GM12878 (cell line): ENCODE results near the gene BMPR1B. TPM values are rescaled to one million over a fixed set of nuclear protein-coding genes. Genes with fewer than 3 reads are reported as not detected.

ENCODE experiments used
- ATAC-seq: fragments of 200-7000 bp; cut with Tn5 transposase; 3 replicates; pipeline ENCODE4 v1.9.1; 2020; ENCODE audit warnings: mild to moderate bottlenecking, moderate library complexity
- BruUV-seq: library from RNA; stranded (reverse); fragments of 400-500 nt; replicated peaks from 2 replicates; lab custom pipeline; 2021; lab: Mats Ljungman, UMichigan
- CTCF ChIA-PET: fragments of 300-600 bp; sonication (Branson Sonifier 250); formaldehyde crosslinking; extraction: SDS; loops from one replicate; lab custom pipeline; 2021; ENCODE audit warnings: inconsistent platforms; lab: Yijun Ruan, JAX
- POLR2A ChIA-PET: fragments of 350-600 bp; formaldehyde crosslinking; extraction: SDS; loops from one replicate; lab custom pipeline; 2021; ENCODE audit warnings: inconsistent platforms; lab: Charles Lee
- RAD21 ChIA-PET: fragments of 300-600 bp; sonication (Branson Sonifier 250); formaldehyde crosslinking; loops from one replicate; lab custom pipeline; 2023; ENCODE audit warnings: antibody characterized with exemption; ENCODE audit not compliant: unreplicated experiment; lab: Charles Lee
- SMC1A ChIA-PET: fragments of 300-600 bp; sonication (Branson Sonifier 250); formaldehyde crosslinking; loops from one replicate; lab custom pipeline; 2023; ENCODE audit not compliant: unreplicated experiment, uncharacterized antibody; lab: Charles Lee
- DNase-seq: peaks from one replicate; pipeline ENCODE4 v3.0.0-alpha.2; 2011; ENCODE audit warnings: low read depth, low spot score
- FAIRE-seq: peaks from 3 replicates; lab custom pipeline; 2011; peaks lifted over from hg19 to GRCh38; lab: Jason Lieb, UNC
- H2AFZ ChIP-seq: 2 replicates; pipeline ENCODE4 v1.6.0; 2011; ENCODE audit warnings: low read depth, low read length, control low read depth; ENCODE audit not compliant: control insufficient read depth
- H3K27ac ChIP-seq: 2 replicates; pipeline ENCODE4 v1.5.1; 2011; ENCODE audit warnings: control low read depth; ENCODE audit not compliant: control insufficient read depth, insufficient read depth
- H3K27me3 ChIP-seq, 2 experiments: replicated peaks in 1 of 2; 2 replicates each; pipeline versions ENCODE4 v1.6.0 to v1.6.1; 2011; ENCODE audit warnings: low read length in 1 of 2; ENCODE audit not compliant: control insufficient read depth in 2 of 2, insufficient read depth in 2 of 2
- H3K36me3 ChIP-seq, 2 experiments: 2 replicates each; pipeline ENCODE4 v1.5.1; 2011; ENCODE audit warnings: low read length in 1 of 2; ENCODE audit not compliant: control insufficient read depth in 2 of 2, insufficient read depth in 2 of 2
- H3K4me1 ChIP-seq: 2 replicates; pipeline ENCODE4 v1.6.1; 2011; ENCODE audit warnings: mild to moderate bottlenecking, low read length, moderate library complexity, mixed read lengths; ENCODE audit not compliant: control insufficient read depth, insufficient read depth
- H3K4me2 ChIP-seq: 2 replicates; pipeline ENCODE4 v1.6.0; 2011; ENCODE audit warnings: control low read depth; ENCODE audit not compliant: control insufficient read depth, insufficient read depth
- H3K4me3 ChIP-seq: fragments of 200-600 bp; sonication (generic); 2 replicates; pipeline ENCODE4 v1.5.1; 2016
- H3K79me2 ChIP-seq: 2 replicates; pipeline ENCODE4 v1.6.0; 2011; ENCODE audit warnings: low read length; ENCODE audit not compliant: control insufficient read depth, insufficient read depth
- H3K9ac ChIP-seq: 2 replicates; pipeline ENCODE4 v1.8.0; 2011; ENCODE audit warnings: low read length, control low read depth, mixed read lengths; ENCODE audit not compliant: control insufficient read depth, insufficient read depth
- H3K9me3 ChIP-seq: replicated peaks from 3 replicates; pipeline ENCODE4 v1.5.1; 2011; ENCODE audit warnings: mild to moderate bottlenecking, low read length; ENCODE audit not compliant: control insufficient read depth, insufficient read depth
- H4K20me1 ChIP-seq: 2 replicates; pipeline ENCODE4 v1.6.0; 2011; ENCODE audit not compliant: control insufficient read depth, insufficient read depth
- CEBPB ChIP-seq, 2 experiments: fragments of 150-350 bp in 1 of 2; IDR thresholded peaks; 2 replicates each; pipeline ENCODE4 v1.6.1; 2012 to 2014; ENCODE audit warnings: low read depth in 2 of 2, low read length in 2 of 2, borderline replicate concordance in 1 of 2, inconsistent platforms in 1 of 2
- FOXK2 ChIP-seq: fragments of 450-650 bp; IDR thresholded peaks from 2 replicates; pipeline ENCODE4 v1.6.1; 2017; ENCODE audit warnings: mild to moderate bottlenecking, moderate library complexity
- HDGF ChIP-seq: fragments of 450-650 bp; IDR thresholded peaks from 2 replicates; pipeline ENCODE4 v1.6.1; 2016; ENCODE audit warnings: antibody characterized with exemption
- KLF5 ChIP-seq: fragments of 450-650 bp; IDR thresholded peaks from 2 replicates; pipeline ENCODE4 v1.6.1; 2014; ENCODE audit warnings: mild to moderate bottlenecking; ENCODE audit not compliant: partially characterized antibody
- MYB ChIP-seq: fragments of 150-350 bp; IDR thresholded peaks from 2 replicates; pipeline ENCODE4 v1.6.1; 2014; ENCODE audit warnings: mild to moderate bottlenecking, low read depth, low read length, borderline replicate concordance
- NFXL1 ChIP-seq: fragments of 450-650 bp; IDR thresholded peaks from 2 replicates; pipeline ENCODE4 v1.6.1; 2017; ENCODE audit warnings: antibody characterized with exemption, mild to moderate bottlenecking, borderline replicate concordance
- NFYA ChIP-seq: IDR thresholded peaks from 2 replicates; pipeline ENCODE4 v1.6.1; 2011; ENCODE audit warnings: low read depth, mild to moderate bottlenecking, low read length, improper control_type of control experiment, borderline replicate concordance
- RUNX3 ChIP-seq: IDR thresholded peaks from 2 replicates; pipeline ENCODE4 v1.6.1; 2012; ENCODE audit warnings: low read length, inconsistent platforms
- SP1 ChIP-seq: IDR thresholded peaks from one replicate; pipeline ENCODE4 v1.6.1; 2011; ENCODE audit warnings: low read depth, low read length
- YY1 ChIP-seq: IDR thresholded peaks from 2 replicates; pipeline ENCODE4 v1.6.1; 2011; ENCODE audit warnings: low read depth, mild to moderate bottlenecking, low read length
- ZBTB11 ChIP-seq: fragments of 450-650 bp; formaldehyde crosslinking; IDR thresholded peaks from 2 replicates; pipeline ENCODE4 v1.5.0; 2022; ENCODE audit warnings: mild to moderate bottlenecking, missing genetic modification characterization
- WGBS: methylation state at CpG from one replicate; pipeline ENCODE4 v1.1.6; 2016; ENCODE audit warnings: low lambda C conversion rate; ENCODE audit not compliant: insufficient replicate concordance, insufficient coverage; ENCODE audit errors: missing lambda C conversion rate; 5-methylcytosine and 5-hydroxymethylcytosine counted together
- in situ Hi-C: fragments of 300-500 bp; cut with MboI; formaldehyde crosslinking; loops from 9 replicates; pipeline ENCODE4 v1.14.3; 2018; ENCODE audit warnings: mixed read lengths
- intact Hi-C: fragments of 100-400 bp; cut with micrococcal nuclease; formaldehyde crosslinking; loops from one replicate; pipeline ENCODE4 v1.14.2; 2022; ENCODE audit not compliant: unreplicated experiment
- polyA plus RNA-seq, 11 experiments: library from polyadenylated mRNA; depleted of rRNA in 4 of 11; unstranded in 6 of 11; stranded (reverse) in 5 of 11; fragments of >200 nt; fragmentation: Nextera tagmentation in 4 of 11; fragmentation: Illumina TruSeq in 1 of 11; extraction: Ambion mirVana in 4 of 11; extraction: Trizol in 1 of 11; gene quantifications; 1 replicate in 1 of 11; 2 replicates in 10 of 11; pipeline versions ENCODE4 v1.2.1 to v1.2.3, GENCODE V29; 2011 to 2016; ENCODE audit warnings: inconsistent platforms in 2 of 11, missing spikeins in 2 of 11, low read depth in 1 of 11
- total RNA-seq, 4 experiments: library from RNA; depleted of rRNA in 3 of 4; stranded (reverse); fragments of >200 nt in 3 of 4; fragmentation: Illumina TruSeq in 1 of 4; extraction: Trizol in 1 of 4; gene quantifications; 2 replicates each; pipeline versions ENCODE4 v1.2.1 to v1.2.3, GENCODE V29; 2013 to 2021

The BMPR1B gene
- total and polyA plus RNA-seq, 10 of the 15 experiments (the other 5 are each of a cell fraction or from before 2014, with no cell fraction given), result not detected

DNA sequence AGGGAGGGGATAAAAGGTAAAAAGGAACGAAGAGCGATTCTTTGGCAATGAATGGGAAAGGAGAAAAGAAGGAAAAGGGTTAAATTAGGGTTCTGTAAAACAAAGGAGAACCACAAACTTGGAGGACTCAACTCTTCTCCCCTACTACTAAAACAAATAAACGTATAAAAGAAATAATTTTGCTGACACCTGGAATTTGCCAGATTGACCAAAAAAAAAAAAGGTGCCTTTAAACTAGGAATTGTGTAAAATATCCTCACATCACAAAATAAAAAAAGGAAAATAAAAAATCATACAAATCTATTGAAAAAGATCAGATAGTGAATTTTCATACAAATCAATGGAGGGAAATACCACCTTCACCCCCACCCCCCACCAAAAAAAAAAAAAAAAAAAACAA is 129.3 kb downstream of the BMPR1B start:
- ChIA-PET POLR2A (no interaction called here), CTCF (no interaction called here), SMC1A (no interaction called here), RAD21 (no interaction called here)
- ATAC-seq, result no peak
- Histone ChIP-seq H3K4me1 (no peaks in the 10 kb centered on the region), H3K9me3 (no peaks in the 10 kb centered on the region), H4K20me1 (no peaks in the 10 kb centered on the region), H3K27ac (no peak overlapping the region), H2AFZ (no peak overlapping the region), H3K9ac (no peak overlapping the region), H3K79me2 (no peaks in the 10 kb centered on the region), H3K27me3 (no peaks in the 10 kb centered on the region), H3K4me3 (no peak overlapping the region), H3K36me3 (no peaks in the 10 kb centered on the region), H3K4me2 (no peak overlapping the region)
- intact Hi-C loops, result no loop called here
- in situ Hi-C loops, result no loop called here
- DNase-seq, result no peak
- BruUV-seq, result no TSS peak
- 0% methylated on average over 3 of the region's 3 CpGs for WGBS
- no peak for FAIRE-seq
- no peak for TF ChIP-seq RUNX3
- no peak for TF ChIP-seq HDGF
- TF ChIP-seq FOXK2, result no peak
- TF ChIP-seq YY1, result no peak
- TF ChIP-seq MYB, result no peak
- TF ChIP-seq NFXL1, result no peak
- no peak for TF ChIP-seq NFYA
- TF ChIP-seq CEBPB (IDR thresholded peaks at IDR 0.05; ENCODE audit: borderline replicate concordance in 1 of 2, low read depth in 2 of 2, low read length in 2 of 2), result no peak
- no peak for TF ChIP-seq SP1
- no peak for TF ChIP-seq KLF5
- no peak for TF ChIP-seq ZBTB11
